Fibroblast of the aortic adventitia (primary cell): ENCODE measurements around the gene INTS3. TPM values are rescaled to one million over a fixed set of nuclear protein-coding genes. Genes with fewer than 3 reads are reported as not detected.

Source experiments
- DNase-seq: peaks from one replicate; pipeline ENCODE4 v3.0.0-alpha.2; 2010; ENCODE audit warnings: low read depth
- H3K4me3 ChIP-seq: 2 replicates; pipeline ENCODE4 v1.5.1; 2011; ENCODE audit warnings: low read depth, mild to moderate bottlenecking, control low read depth, low read length, moderate library complexity
- total RNA-seq: library from RNA; depleted of rRNA; stranded (reverse); fragments of >200 nt; gene quantifications from 2 replicates; pipeline ENCODE4 v1.2.3, GENCODE V29; 2012; ENCODE audit warnings: low replicate concordance
- TF ChIP-seq, protein P1 (sequence below): IDR thresholded peaks from 2 replicates; pipeline ENCODE4 v1.5.1; 2011; ENCODE audit warnings: mild to moderate bottlenecking, low read length, control low read depth, inconsistent platforms; ENCODE audit not compliant: insufficient read depth

The INTS3 gene
- total RNA-seq, 1 donor = 55.8 TPM

DNA sequence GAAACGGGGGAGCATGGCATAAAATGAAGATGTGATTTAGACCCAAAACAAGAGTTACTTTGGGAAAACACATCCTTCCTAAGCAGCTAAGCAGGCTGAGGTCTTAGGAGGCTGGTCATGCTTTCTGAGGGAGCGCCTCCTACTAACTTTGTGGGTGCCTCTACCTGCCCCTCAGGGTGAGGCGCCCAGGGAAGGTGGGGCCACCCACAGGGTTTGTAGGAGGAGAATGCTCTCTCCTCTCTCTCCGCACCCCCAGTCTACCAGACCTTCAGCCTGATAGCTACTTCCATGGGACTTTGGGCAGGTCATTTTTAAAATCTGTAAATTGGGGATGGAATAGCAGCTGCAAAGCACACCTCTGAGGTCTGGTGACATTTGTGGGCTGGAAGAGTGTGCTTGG lies 71.2 kb downstream of the INTS3 start:
- no peak overlapping the region for H3K4me3 ChIP-seq
- DNase-seq = no peak
- TF ChIP-seq, protein P1, sequence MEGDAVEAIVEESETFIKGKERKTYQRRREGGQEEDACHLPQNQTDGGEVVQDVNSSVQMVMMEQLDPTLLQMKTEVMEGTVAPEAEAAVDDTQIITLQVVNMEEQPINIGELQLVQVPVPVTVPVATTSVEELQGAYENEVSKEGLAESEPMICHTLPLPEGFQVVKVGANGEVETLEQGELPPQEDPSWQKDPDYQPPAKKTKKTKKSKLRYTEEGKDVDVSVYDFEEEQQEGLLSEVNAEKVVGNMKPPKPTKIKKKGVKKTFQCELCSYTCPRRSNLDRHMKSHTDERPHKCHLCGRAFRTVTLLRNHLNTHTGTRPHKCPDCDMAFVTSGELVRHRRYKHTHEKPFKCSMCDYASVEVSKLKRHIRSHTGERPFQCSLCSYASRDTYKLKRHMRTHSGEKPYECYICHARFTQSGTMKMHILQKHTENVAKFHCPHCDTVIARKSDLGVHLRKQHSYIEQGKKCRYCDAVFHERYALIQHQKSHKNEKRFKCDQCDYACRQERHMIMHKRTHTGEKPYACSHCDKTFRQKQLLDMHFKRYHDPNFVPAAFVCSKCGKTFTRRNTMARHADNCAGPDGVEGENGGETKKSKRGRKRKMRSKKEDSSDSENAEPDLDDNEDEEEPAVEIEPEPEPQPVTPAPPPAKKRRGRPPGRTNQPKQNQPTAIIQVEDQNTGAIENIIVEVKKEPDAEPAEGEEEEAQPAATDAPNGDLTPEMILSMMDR = no peak

DNA sequence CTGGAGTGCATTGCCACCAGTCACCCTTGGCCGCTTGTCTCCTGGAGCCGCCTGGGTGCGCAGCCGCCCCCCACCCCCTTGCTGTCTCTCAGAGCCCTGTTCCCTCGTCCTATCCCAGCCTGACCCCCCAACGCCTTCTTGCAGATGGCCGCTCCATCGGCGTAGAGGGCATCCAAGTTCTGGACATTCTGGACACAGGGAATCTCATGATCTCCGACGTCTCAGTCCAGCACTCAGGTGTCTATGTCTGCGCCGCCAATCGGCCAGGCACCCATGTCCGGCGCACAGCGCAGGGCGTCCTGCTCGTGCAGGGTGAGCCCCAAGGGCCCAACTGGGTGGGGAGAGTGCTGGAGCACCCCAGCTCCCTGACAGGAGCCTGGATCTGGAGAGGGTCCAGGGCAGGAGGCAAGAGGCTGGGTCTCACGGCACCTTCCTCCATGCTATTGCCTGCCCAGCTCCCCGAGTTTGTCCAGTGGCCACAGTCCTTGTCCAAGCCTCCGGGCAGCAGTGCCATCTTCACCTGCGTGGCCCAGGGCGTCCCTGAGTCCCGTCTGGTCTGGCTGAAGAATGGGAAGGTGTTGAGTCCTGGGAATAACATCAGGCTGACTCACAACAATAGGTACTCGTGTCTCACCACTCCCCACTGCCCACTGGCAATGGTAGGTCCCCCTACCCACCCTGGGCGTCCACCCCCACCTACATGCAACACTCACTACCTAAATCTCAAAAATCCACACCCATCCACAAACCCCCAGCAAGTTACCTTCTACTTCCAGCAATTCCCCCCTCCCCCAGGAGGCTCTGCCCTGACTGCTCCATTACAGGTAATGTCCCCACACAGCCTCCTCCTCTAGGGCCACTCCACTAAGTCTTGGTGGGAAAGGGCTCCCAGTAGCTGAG lies 72.0 kb downstream of the INTS3 start:
- no peak overlapping the region for H3K4me3 ChIP-seq
- no peak for DNase-seq
- TF ChIP-seq, protein P1 = no peak

DNA sequence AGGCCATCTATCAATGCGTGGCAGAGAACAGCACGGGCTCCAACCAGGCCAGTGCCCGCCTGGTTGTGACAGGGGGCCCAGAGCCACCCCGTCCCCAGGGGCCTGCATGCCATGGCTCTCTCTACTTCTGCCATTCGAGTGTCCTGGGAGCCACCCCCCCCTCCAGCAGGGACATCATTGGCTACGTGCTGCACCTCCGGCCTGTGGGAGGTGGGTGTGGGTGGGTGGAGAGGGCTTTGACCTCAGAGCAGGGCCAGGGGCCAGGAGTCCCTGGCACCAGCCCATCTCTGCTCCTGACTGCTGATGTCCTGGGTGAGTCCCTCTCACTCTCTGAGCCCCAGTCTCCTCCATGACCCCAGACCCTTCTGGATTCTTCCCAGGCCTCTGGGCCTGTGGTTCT lies 72.7 kb downstream of the INTS3 start:
- H3K4me3 ChIP-seq = no peak overlapping the region
- DNase-seq = no peak
- TF ChIP-seq, protein P1 = no peak

DNA sequence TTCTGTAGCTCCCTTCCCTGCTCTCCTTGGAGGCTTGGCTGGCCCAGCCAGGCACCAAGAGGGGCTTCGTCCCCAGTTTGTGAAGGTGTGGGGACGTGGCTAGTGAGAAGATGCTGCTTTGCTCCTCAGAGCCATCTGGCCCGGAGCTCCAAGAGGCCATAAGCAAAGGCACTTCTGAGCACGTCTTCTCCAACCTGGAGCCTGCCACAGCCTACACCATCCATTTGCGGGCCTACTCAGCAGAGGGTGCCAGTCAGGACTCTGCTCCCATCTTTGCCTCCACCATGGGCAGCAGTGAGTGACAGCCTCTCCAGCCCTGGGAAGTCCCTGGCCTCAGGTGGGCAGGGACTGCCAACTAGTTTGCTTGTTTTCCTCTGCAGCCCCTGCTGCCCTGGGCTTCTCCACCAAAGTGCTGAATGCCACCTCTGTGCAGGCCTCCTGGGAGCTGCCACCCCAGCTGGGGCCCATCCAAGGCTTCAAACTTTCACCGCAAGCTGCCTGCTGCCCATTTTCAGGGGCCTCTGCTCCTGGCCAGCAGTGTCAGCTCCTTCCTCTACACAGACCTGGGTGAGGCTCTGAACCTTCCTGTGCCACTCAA lies 73.3 kb downstream of the INTS3 start:
- no peak for DNase-seq
- TF ChIP-seq, protein P1 = no peak
- H3K4me3 ChIP-seq = no peak overlapping the region

DNA sequence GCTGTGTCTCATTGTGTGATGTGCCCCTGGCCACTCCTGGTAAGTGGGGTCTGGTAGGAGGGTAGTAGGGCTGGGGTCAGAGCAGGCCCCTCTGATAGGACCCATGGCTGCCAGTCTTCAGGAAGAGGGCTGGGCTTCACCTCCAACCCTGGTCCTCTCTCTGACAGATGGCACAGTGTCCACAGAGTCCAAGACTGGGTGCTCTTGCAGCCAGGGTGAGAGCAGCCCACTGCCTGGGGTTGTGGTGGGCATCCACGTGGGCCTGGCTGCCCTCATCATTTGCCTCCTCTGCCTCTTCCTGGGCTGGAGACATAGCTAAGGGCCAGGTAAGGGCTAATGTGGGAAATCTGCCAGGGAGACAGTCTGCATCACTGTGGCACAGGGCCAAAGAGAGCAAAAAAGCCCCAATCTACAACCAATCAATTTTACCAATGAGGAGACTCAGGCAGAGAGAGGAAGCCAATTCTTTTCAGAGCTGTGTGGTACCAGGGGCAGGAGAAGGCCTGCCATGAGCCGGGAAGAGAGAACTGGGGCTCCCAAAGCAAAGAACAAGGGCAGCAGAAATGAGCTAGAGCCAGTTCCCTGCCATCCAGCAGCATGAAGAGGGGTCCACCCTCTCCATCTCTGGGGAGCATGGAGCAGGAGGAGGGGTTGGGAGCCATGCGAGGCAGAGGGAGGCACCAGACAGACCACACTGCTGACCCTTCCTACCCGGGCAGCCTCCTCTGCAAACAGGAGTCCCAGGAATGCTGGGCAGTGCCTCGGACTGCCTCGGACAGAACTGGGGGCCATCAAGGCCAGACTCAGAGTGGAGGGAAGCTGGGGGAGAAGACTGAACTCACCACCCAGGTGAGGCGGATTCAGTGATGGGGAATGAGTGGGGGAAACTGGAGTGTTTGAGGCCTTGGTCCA lies 74.2 kb downstream of the INTS3 start:
- H3K4me3 ChIP-seq = no peak overlapping the region
- TF ChIP-seq, protein P1 = no peak
- no peak for DNase-seq

DNA sequence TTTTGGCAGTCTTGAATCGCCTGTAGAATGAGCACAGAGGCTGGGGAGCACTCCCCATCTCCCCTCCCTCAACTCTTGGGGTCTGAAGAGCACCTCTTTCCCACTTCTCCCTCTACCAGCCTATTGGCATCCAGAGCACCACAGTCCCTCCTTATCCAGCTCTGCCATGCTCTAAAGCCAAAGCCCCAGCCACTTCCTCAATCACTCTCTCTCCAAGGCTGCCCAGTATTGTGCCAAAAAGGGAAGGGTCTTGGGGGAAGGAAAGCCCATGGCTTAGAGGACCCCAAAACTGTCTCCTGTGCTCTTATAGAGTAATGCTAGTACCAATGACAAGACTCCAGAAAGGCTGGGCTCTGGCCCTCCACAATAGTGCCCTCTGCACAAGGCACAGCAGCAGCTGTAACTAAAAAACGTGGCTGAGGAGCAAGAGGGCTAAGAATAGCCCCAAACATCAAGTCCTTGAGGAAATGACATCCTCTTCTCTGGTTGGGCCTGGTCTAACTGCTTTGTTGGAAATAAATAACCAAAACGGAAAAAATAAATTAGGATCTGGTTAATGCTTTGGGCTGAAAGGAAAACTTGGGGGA lies 75.7 kb downstream of the INTS3 start:
- TF ChIP-seq, protein P1 = no peak
- DNase-seq = no peak
- H3K4me3 ChIP-seq = no peak overlapping the region
